Glutamatergic neuron (in vitro differentiated cells): Measurements from ENCODE around the gene ATF6. TPM values are rescaled to one million over a fixed set of nuclear protein-coding genes. Genes with fewer than 3 reads are reported as not detected.

Source experiments
- DNase-seq: peaks from one replicate; pipeline ENCODE4 v3.0.0; 2022
- H3K27ac Mint-ChIP-seq: one replicate; pipeline ENCODE4 v1.8.0; 2020; ENCODE audit warnings: mild to moderate bottlenecking, mixed read lengths, inconsistent platforms; ENCODE audit not compliant: unreplicated experiment
- H3K27me3 Mint-ChIP-seq: one replicate; pipeline ENCODE4 v1.8.0; 2020; ENCODE audit warnings: mild to moderate bottlenecking, moderate library complexity, mixed read lengths, inconsistent platforms; ENCODE audit not compliant: unreplicated experiment
- H3K36me3 Mint-ChIP-seq: one replicate; pipeline ENCODE4 v1.8.0; 2020; ENCODE audit warnings: mild to moderate bottlenecking, mixed read lengths, inconsistent platforms; ENCODE audit not compliant: unreplicated experiment
- H3K4me1 Mint-ChIP-seq: one replicate; pipeline ENCODE4 v1.8.0; 2020; ENCODE audit warnings: mild to moderate bottlenecking, low read depth, mixed read lengths, inconsistent platforms; ENCODE audit not compliant: unreplicated experiment
- H3K4me3 Mint-ChIP-seq: one replicate; pipeline ENCODE4 v1.8.0; 2020; ENCODE audit warnings: mild to moderate bottlenecking, mixed read lengths, inconsistent platforms; ENCODE audit not compliant: unreplicated experiment
- H3K9me3 Mint-ChIP-seq: one replicate; pipeline ENCODE4 v1.8.0; 2020; ENCODE audit warnings: mild to moderate bottlenecking, moderate library complexity, mixed read lengths, inconsistent platforms; ENCODE audit not compliant: unreplicated experiment
- total RNA-seq: library from RNA; stranded (reverse); fragmentation: NEBNext Ultra II Directional; extraction: Animal tissue kit (Norgen Biotek cat#: 25700); gene quantifications from one replicate; pipeline ENCODE4 v1.2.1, GENCODE V29; 2021; ENCODE audit not compliant: unreplicated experiment
- TF ChIP-seq, protein P1 (sequence below): fragments of 200-600 bp; sonication (generic); IDR thresholded peaks from one replicate; pipeline ENCODE4 v1.5.0; 2021; ENCODE audit not compliant: partially characterized antibody, unreplicated experiment

The ATF6 gene
- total RNA-seq, 1 donor from 2014 or later = 29.3 TPM

DNA sequence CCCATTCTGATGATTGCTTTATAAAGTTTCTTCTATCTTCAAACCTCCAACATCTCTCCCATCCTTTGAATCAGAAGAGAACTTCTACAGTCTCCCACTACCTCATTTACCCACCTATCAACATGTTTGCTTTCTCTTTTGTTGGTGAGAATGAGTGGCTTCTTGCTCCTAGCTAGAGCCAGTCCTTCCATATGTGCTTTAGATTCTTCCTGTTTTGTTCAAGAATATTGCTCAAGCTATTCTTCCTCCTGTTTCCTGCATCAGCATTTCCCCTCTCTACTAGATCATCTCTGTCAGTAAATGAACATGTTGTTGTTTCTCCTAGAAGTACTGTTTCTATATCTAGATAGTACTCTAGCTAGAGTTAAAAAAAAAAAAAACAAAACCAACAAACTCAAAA, 6.3 kb downstream of the ATF6 start:
- Mint-ChIP-seq H3K4me1 (no peaks in the 10 kb centered on the region), H3K27me3 (no peaks in the 10 kb centered on the region), H3K27ac (no peak overlapping the region), H3K36me3 (no peaks in the 10 kb centered on the region), H3K4me3 (no peak overlapping the region), H3K9me3 (no peaks in the 10 kb centered on the region)
- no peak for DNase-seq
- TF ChIP-seq, protein P1, sequence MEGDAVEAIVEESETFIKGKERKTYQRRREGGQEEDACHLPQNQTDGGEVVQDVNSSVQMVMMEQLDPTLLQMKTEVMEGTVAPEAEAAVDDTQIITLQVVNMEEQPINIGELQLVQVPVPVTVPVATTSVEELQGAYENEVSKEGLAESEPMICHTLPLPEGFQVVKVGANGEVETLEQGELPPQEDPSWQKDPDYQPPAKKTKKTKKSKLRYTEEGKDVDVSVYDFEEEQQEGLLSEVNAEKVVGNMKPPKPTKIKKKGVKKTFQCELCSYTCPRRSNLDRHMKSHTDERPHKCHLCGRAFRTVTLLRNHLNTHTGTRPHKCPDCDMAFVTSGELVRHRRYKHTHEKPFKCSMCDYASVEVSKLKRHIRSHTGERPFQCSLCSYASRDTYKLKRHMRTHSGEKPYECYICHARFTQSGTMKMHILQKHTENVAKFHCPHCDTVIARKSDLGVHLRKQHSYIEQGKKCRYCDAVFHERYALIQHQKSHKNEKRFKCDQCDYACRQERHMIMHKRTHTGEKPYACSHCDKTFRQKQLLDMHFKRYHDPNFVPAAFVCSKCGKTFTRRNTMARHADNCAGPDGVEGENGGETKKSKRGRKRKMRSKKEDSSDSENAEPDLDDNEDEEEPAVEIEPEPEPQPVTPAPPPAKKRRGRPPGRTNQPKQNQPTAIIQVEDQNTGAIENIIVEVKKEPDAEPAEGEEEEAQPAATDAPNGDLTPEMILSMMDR = no peak

DNA sequence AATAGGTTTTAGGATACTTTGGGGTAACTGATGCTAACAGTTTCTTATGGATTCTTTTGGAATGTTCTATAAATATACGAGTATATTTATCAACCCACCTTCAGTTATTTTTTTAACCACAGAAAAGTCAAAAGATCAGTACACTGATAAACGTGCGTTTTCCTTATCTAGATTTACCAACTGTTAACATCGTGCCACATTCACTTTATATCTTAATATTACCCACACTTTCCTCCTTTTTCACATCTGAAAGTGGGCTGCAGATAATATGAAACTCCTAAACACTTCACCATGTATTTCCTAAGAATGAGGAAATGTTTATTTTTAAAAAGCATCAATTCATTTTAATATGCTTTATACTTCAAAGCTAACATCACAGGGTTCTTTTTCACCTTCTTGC, 7.7 kb downstream of the ATF6 start:
- no peak overlapping the region for H3K4me3 Mint-ChIP-seq
- no peaks in the 10 kb centered on the region for H3K9me3 Mint-ChIP-seq
- H3K27me3 Mint-ChIP-seq = no peaks in the 10 kb centered on the region
- DNase-seq = no peak
- H3K36me3 Mint-ChIP-seq = no peaks in the 10 kb centered on the region
- no peak overlapping the region for H3K27ac Mint-ChIP-seq
- TF ChIP-seq, protein P1 = no peak
- H3K4me1 Mint-ChIP-seq = no peaks in the 10 kb centered on the region

DNA sequence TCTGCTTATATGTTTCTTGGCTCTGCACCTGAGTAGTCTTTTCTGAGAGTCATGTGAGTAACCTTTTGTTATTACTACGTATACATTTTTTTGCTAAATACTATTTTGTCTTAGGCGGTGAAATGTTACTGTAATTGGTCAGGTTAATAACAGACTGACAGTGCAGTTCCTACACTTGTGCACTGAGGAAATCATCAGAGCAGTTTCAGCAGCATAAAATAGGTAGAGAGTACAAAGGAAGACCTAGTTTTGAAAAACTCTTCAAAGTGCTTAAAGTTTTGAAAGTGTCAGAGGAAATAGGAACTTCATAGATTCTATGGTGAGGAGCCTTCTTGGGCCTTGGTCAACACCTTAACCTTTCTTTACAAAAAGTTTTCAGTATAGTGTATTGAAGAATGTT, 11.1 kb downstream of the ATF6 start:
- Mint-ChIP-seq H3K27ac (no peak overlapping the region), H3K36me3 (no peaks in the 10 kb centered on the region), H3K4me3 (no peak overlapping the region), H3K9me3 (no peaks in the 10 kb centered on the region), H3K4me1 (no peaks in the 10 kb centered on the region), H3K27me3 (no peaks in the 10 kb centered on the region)
- TF ChIP-seq, protein P1 = no peak
- DNase-seq = no peak

DNA sequence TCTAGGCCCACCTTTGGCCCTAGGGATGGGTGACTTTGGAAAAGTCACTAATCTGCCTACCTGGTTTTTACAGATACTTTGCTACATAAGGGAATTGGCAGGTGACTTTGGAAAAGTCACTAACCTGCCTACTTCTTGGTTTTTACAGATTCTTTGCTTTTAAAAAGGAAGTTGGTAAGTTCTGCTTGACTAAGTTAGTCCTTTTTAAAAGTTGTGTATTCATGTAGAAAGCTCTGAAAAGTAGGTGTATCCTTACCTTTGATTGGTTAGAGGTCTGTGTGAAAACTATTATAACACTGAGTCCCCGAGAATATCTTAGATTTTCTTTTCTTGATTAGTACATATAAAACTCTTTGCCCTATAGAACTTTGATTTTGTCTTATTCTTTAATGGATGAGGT, 12.4 kb downstream of the ATF6 start:
- H3K36me3 Mint-ChIP-seq = no peaks in the 10 kb centered on the region
- no peaks in the 10 kb centered on the region for H3K27me3 Mint-ChIP-seq
- DNase-seq = no peak
- H3K27ac Mint-ChIP-seq = no peak overlapping the region
- H3K4me3 Mint-ChIP-seq = no peak overlapping the region
- H3K4me1 Mint-ChIP-seq = no peaks in the 10 kb centered on the region
- TF ChIP-seq, protein P1 = no peak
- H3K9me3 Mint-ChIP-seq = no peaks in the 10 kb centered on the region

DNA sequence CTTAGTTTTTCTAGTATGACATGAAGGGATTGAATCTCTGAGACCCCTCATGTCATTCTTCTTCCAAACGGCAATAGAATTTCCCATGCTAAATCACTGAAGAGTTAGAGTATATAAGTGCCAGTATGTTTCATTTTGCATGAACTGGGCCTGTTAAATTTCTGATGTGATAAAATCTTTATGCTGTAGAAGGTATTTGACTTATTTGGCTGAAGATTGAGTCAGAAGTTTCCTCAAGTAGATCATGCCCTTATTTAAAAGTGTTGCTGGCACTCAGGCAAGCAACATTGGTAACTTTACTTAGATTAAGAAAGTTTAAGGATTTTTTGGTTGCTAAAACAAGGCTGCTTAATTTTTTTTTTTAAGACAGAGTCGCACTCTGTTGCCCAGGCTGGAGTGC, 13.3 kb downstream of the ATF6 start:
- no peaks in the 10 kb centered on the region for H3K27me3 Mint-ChIP-seq

More for the DNA sequence above, 13.3 kb downstream of the ATF6 start:
- DNase-seq = no peak
- H3K9me3 Mint-ChIP-seq = no peaks in the 10 kb centered on the region
- H3K4me1 Mint-ChIP-seq = no peaks in the 10 kb centered on the region
- no peaks in the 10 kb centered on the region for H3K36me3 Mint-ChIP-seq
- TF ChIP-seq, protein P1 = no peak
- H3K27ac Mint-ChIP-seq = no peak overlapping the region
- no peak overlapping the region for H3K4me3 Mint-ChIP-seq
